NCI-H2171 (cell line): ENCODE measurements around the gene HP1BP3.
"Not testable (repeated sequence)": the region's sequence is repeated elsewhere in the genome, so short reads cannot be mapped to it uniquely, and the experiment has no call there.

Source experiments
- DNase-seq: peaks from one replicate; lab custom pipeline; 2025; lab: John Stamatoyannopoulos, UW

HP1BP3 gene

GRCh38 chr1:20787029-20787839 is at the start of gene HP1BP3:
Gene HP1BP3, minus strand, starts transcription at chr1:20787307. Its CDS starts 6,867 bp downstream, at chr1:20780440.
- peak; percentile 70 for DNase-seq

GRCh38 chr1:20836230-20836629 is 49.1 kb upstream of the HP1BP3 start:
- DNase-seq: no peak

- DNase-seq: no peak
Observed at GRCh38 chr1:20834780-20835179, 47.7 kb upstream of the HP1BP3 start.

- no peak for DNase-seq
Observed at GRCh38 chr1:20834192-20834591, 47.1 kb upstream of the HP1BP3 start.

GRCh38 chr1:20830378-20830777 is 43.3 kb upstream of the HP1BP3 start:
- DNase-seq: no peak

- DNase-seq: no peak
Observed at GRCh38 chr1:20829946-20830345, 42.8 kb upstream of the HP1BP3 start.

- DNase-seq: no peak
Observed at GRCh38 chr1:20829531-20829930, 42.4 kb upstream of the HP1BP3 start.

GRCh38 chr1:20823845-20824244 is 36.7 kb upstream of the HP1BP3 start:
- peak; percentile 9 for DNase-seq

- DNase-seq: no peak
Observed at GRCh38 chr1:20821466-20821865, 34.4 kb upstream of the HP1BP3 start.

- DNase-seq: no peak
Observed at GRCh38 chr1:20819818-20820217, 32.7 kb upstream of the HP1BP3 start.

GRCh38 chr1:20814534-20814871 is 27.4 kb upstream of the HP1BP3 start:
- no peak for DNase-seq

- no peak for DNase-seq
Observed at GRCh38 chr1:20811916-20812315, 24.8 kb upstream of the HP1BP3 start.

GRCh38 chr1:20793236-20793635 is 6.1 kb upstream of the HP1BP3 start:
- DNase-seq: no peak

GRCh38 chr1:20792196-20792595 is 5.1 kb upstream of the HP1BP3 start:
- DNase-seq: no peak

- no peak for DNase-seq
Observed at GRCh38 chr1:20790785-20791184, 3.7 kb upstream of the HP1BP3 start.

GRCh38 chr1:20789598-20789997 is 2.5 kb upstream of the HP1BP3 start:
- not testable (repeated sequence) for DNase-seq

- peak; percentile 13 for DNase-seq
Observed at GRCh38 chr1:20787840-20788795, 1.0 kb upstream of the HP1BP3 start.

- peak; percentile 94 for DNase-seq
Observed at GRCh38 chr1:20786253-20787028, 666 bp downstream of the HP1BP3 start.

- DNase-seq: no peak
Observed at GRCh38 chr1:20785907-20786252, 1.2 kb downstream of the HP1BP3 start.

GRCh38 chr1:20775700-20776099 is 11.4 kb downstream of the HP1BP3 start:
- no peak for DNase-seq

GRCh38 chr1:20771780-20772179 is 15.3 kb downstream of the HP1BP3 start:
- DNase-seq: no peak
